Body of pancreas (tissue), 4 donors: Measurements from ENCODE around the gene CELF5.

Experiments used
- CTCF ChIP-seq, 7 experiments: fragments of 450-650 bp in 4 of 7; fragments of 200-600 bp in 3 of 7; sonication (generic) in 3 of 7; IDR thresholded peaks; one replicate each; pipeline ENCODE4 v1.5.1; 2016 to 2019; ENCODE audit warnings: antibody characterized with exemption in 7 of 7
- POLR2A ChIP-seq, 3 donors: fragments of 450-650 bp; IDR thresholded peaks; one replicate each; pipeline ENCODE4 v1.6.1; 2016; ENCODE audit warnings: antibody characterized with exemption in 3 of 3, mild to moderate bottlenecking in 2 of 3

GRCh38 chr19:3253270-3253669 lies 28.8 kb downstream of the CELF5 start:
- TF ChIP-seq POLR2A (IDR thresholded peaks at IDR 0.05) (no peak), CTCF (IDR thresholded peaks at IDR 0.05) (no peak)
